Activated effector memory CD4-positive, alpha-beta T cell treated with Interleukin-2 at 50 U/mL for 16 hours (primary cell): ENCODE data around the gene ICA1L.

ENCODE experiments used
- DNase-seq: peaks from one replicate; pipeline ENCODE4 v3.0.0-alpha.2; 2020

Gene ICA1L

GRCh38 chr2:202780514-202781021 is 91.0 kb downstream of the ICA1L start:
- DNase-seq: no peak

GRCh38 chr2:202778217-202778616 is 93.3 kb downstream of the ICA1L start:
- no peak for DNase-seq

- DNase-seq: no peak
Observed at GRCh38 chr2:202774104-202774503, 97.5 kb downstream of the ICA1L start.

GRCh38 chr2:202773301-202773973 is 98.1 kb downstream of the ICA1L start:
- no peak for DNase-seq

- no peak for DNase-seq
Observed at GRCh38 chr2:202771741-202772460, 99.7 kb downstream of the ICA1L start.

- DNase-seq: no peak
Observed at GRCh38 chr2:202771336-202771735, 100.2 kb downstream of the ICA1L start.

GRCh38 chr2:202769201-202769600 is 102.4 kb downstream of the ICA1L start:
- no peak for DNase-seq

- no peak for DNase-seq
Observed at GRCh38 chr2:202768273-202768672, 103.3 kb downstream of the ICA1L start.

GRCh38 chr2:202765436-202765835 is 106.1 kb downstream of the ICA1L start:
- no peak for DNase-seq

GRCh38 chr2:202764991-202765390 is 106.6 kb downstream of the ICA1L start:
- DNase-seq: no peak

- DNase-seq: no peak
Observed at GRCh38 chr2:202763916-202764315, 107.7 kb downstream of the ICA1L start.

- no peak for DNase-seq
Observed at GRCh38 chr2:202762556-202762955, 109.0 kb downstream of the ICA1L start.

GRCh38 chr2:202760848-202761247 is 110.7 kb downstream of the ICA1L start:
- DNase-seq: no peak

- no peak for DNase-seq
Observed at GRCh38 chr2:202758604-202759003, 113.0 kb downstream of the ICA1L start.

GRCh38 chr2:202758128-202758527 is 113.4 kb downstream of the ICA1L start:
- DNase-seq: no peak

GRCh38 chr2:202757339-202757738 is 114.2 kb downstream of the ICA1L start:
- no peak for DNase-seq

- DNase-seq: no peak
Observed at GRCh38 chr2:202756598-202756997, 115.0 kb downstream of the ICA1L start.

GRCh38 chr2:202754936-202755335 is 116.6 kb downstream of the ICA1L start:
- no peak for DNase-seq

GRCh38 chr2:202752071-202752470 is 119.5 kb downstream of the ICA1L start:
- no peak for DNase-seq

GRCh38 chr2:202750763-202751427 is 120.7 kb downstream of the ICA1L start:
- DNase-seq: no peak

- DNase-seq: no peak
Observed at GRCh38 chr2:202749477-202749876, 122.1 kb downstream of the ICA1L start.

GRCh38 chr2:202743613-202744012 is 128.0 kb downstream of the ICA1L start:
- no peak for DNase-seq

- DNase-seq: no peak
Observed at GRCh38 chr2:202736826-202737225, 134.7 kb downstream of the ICA1L start.

- no peak for DNase-seq
Observed at GRCh38 chr2:202726070-202726469, 145.5 kb downstream of the ICA1L start.
